ENCODE data around the gene TUBE1.

GRCh38 chr6:112087916-112088315 is 634 bp upstream of the TUBE1 start:
- TF ChIP-seq CTCF (IDR thresholded peaks at IDR 0.05; ENCODE audit: insufficient read depth, low read length, poor library complexity, severe bottlenecking), result no peak
- TF ChIP-seq EZH2phosphoT487 (conservative IDR thresholded peaks at IDR 0.05; ENCODE audit: low read length), result no peak
